ENCODE results near the gene WDR13.
"Not testable (repeated sequence)": the region's sequence is repeated elsewhere in the genome, so short reads cannot be mapped to it uniquely, and the experiment has no call there.

DNA sequence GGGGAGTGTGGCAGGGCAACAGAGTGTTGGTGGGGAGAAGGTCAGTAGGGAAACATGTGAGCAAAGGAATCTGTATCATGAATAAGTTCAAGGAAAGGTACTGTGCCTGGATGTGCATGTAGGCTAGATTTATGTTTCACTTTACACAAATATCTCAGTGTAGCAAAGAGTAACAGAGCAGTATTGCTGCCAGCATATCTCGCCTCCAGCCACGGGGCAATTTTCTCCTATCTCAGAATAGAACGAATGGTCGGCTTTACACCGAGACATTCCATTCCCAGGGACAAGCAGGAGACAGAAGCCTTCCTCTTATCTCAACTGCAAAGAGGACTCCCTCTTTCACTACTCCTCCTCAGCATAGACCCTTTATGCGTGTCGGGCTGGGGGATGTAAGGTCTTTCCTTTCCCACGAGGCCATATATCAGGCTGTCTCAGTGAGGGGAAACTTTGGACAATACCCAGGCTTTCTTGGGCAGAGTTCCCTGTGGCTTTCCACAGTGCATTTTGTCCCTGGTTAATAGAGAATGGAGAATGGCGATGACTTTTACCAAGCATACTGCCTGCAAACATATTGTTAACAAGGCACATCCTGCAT, 41.5 kb upstream of the WDR13 start:
- TF ChIP-seq POLR2AphosphoS5 (IDR thresholded peaks at IDR 0.05; ENCODE audit: insufficient read depth in 1 of 2, low read depth in 1 of 2); POLR2A (IDR thresholded peaks at IDR 0.05): not testable (repeated sequence)

Data from vagina (tissue), 2 donors.